Measurements from ENCODE around the gene RALGDS.
"Not testable (repeated sequence)": the region's sequence is repeated elsewhere in the genome, so short reads cannot be mapped to it uniquely, and the experiment has no call there.

RALGDS gene

GRCh38 chr9:133067006-133067405, 54.0 kb downstream of the RALGDS start:
- Mint-ChIP-seq H3K9me3 (no peaks in the 10 kb centered on the region), H3K36me3 (peaks cover 1% of the 10 kb centered on the region)
- CTCF ChIA-PET = interaction anchor here (0.9 to 1.2 kb wide), 2 partner anchors 10 to 18 kb away, joined by 3 read pairs; no protein-coding TSS in a partner anchor

GRCh38 chr9:133066181-133066983, 54.7 kb downstream of the RALGDS start:
- H3K9me3 Mint-ChIP-seq = no peaks in the 10 kb centered on the region

More at GRCh38 chr9:133067006-133067405, 54.0 kb downstream of the RALGDS start:
- H3K4me1 Mint-ChIP-seq = peaks cover 7% of the 10 kb centered on the region
- H3K27me3 Mint-ChIP-seq = no peaks in the 10 kb centered on the region
- H3K27ac Mint-ChIP-seq = no peak overlapping the region
- no peak for DNase-seq
- H3K4me3 Mint-ChIP-seq = no peak overlapping the region

GRCh38 chr9:133065070-133065388, 56.0 kb downstream of the RALGDS start:
- Mint-ChIP-seq H3K36me3 (peaks cover 1% of the 10 kb centered on the region), H3K9me3 (no peaks in the 10 kb centered on the region), H3K4me3 (no peak overlapping the region)

More at GRCh38 chr9:133066181-133066983, 54.7 kb downstream of the RALGDS start:
- no peak overlapping the region for H3K27ac Mint-ChIP-seq
- no peaks in the 10 kb centered on the region for H3K27me3 Mint-ChIP-seq
- CTCF ChIA-PET = interaction anchor here (0.9 kb wide), 1 partner anchor 18 kb away, joined by 3 read pairs; no protein-coding TSS in a partner anchor
- H3K4me1 Mint-ChIP-seq = peaks cover 8% of the 10 kb centered on the region
- DNase-seq = no peak
- H3K4me3 Mint-ChIP-seq = no peak overlapping the region
- peaks cover 1% of the 10 kb centered on the region for H3K36me3 Mint-ChIP-seq

GRCh38 chr9:133064241-133065069, 56.6 kb downstream of the RALGDS start:
- Mint-ChIP-seq H3K4me3 (no peak overlapping the region), H3K4me1 (peaks cover 27% of the 10 kb centered on the region), H3K27ac (no peak overlapping the region), H3K27me3 (no peaks in the 10 kb centered on the region), H3K36me3 (peaks cover 1% of the 10 kb centered on the region), H3K9me3 (no peaks in the 10 kb centered on the region)
- CTCF ChIA-PET = no interaction called here
- DNase-seq = no peak

More at GRCh38 chr9:133065070-133065388, 56.0 kb downstream of the RALGDS start:
- no peak for DNase-seq
- Mint-ChIP-seq H3K27ac (no peak overlapping the region), H3K27me3 (no peaks in the 10 kb centered on the region), H3K4me1 (peaks cover 21% of the 10 kb centered on the region)
- CTCF ChIA-PET = no interaction called here

GRCh38 chr9:133063500-133064231, 57.4 kb downstream of the RALGDS start:
- no peak for DNase-seq
- H3K9me3 Mint-ChIP-seq = no peaks in the 10 kb centered on the region
- peaks cover 4% of the 10 kb centered on the region for H3K36me3 Mint-ChIP-seq
- no peaks in the 10 kb centered on the region for H3K27me3 Mint-ChIP-seq
- H3K27ac Mint-ChIP-seq = no peak overlapping the region
- no peak overlapping the region for H3K4me3 Mint-ChIP-seq
- peaks cover 35% of the 10 kb centered on the region for H3K4me1 Mint-ChIP-seq
- CTCF ChIA-PET = no interaction called here

GRCh38 chr9:133063159-133063499, 57.9 kb downstream of the RALGDS start:
- no peak for DNase-seq
- no peaks in the 10 kb centered on the region for H3K27me3 Mint-ChIP-seq
- CTCF ChIA-PET = no interaction called here
- H3K4me3 Mint-ChIP-seq = no peak overlapping the region
- H3K27ac Mint-ChIP-seq = no peak overlapping the region
- no peaks in the 10 kb centered on the region for H3K9me3 Mint-ChIP-seq
- H3K36me3 Mint-ChIP-seq = peaks cover 10% of the 10 kb centered on the region
- peaks cover 40% of the 10 kb centered on the region for H3K4me1 Mint-ChIP-seq

GRCh38 chr9:133062569-133062968, 58.5 kb downstream of the RALGDS start:
- H3K27me3 Mint-ChIP-seq, H3K27ac Mint-ChIP-seq, H3K9me3 Mint-ChIP-seq, DNase-seq, H3K4me3 Mint-ChIP-seq, CTCF ChIA-PET: not testable (repeated sequence)
- H3K36me3 Mint-ChIP-seq = peaks cover 14% of the 10 kb centered on the region
- H3K4me1 Mint-ChIP-seq = peaks cover 46% of the 10 kb centered on the region

GRCh38 chr9:133061764-133062145, 59.3 kb downstream of the RALGDS start, which contains the start of gene CEL:
Gene CEL (plus strand): TSS chr9:133061981. CDS start chr9:133062003, 22 bp downstream.
- CTCF ChIA-PET, H3K9me3 Mint-ChIP-seq, DNase-seq, H3K4me3 Mint-ChIP-seq, H3K27me3 Mint-ChIP-seq: not testable (repeated sequence)
- peaks cover 14% of the 10 kb centered on the region for H3K36me3 Mint-ChIP-seq
- peaks cover 54% of the 10 kb centered on the region for H3K4me1 Mint-ChIP-seq
- peak within 1 kb of the TSS; percentile 49 for H3K27ac Mint-ChIP-seq

- H3K27me3 Mint-ChIP-seq, H3K9me3 Mint-ChIP-seq, DNase-seq, H3K4me3 Mint-ChIP-seq: not testable (repeated sequence)
- H3K36me3 Mint-ChIP-seq = peaks cover 18% of the 10 kb centered on the region
- H3K4me1 Mint-ChIP-seq = peaks cover 59% of the 10 kb centered on the region
- CTCF ChIA-PET = interaction anchor here (0.7 to 1.3 kb wide), 2 partner anchors 18 to 83 kb away, joined by 3 read pairs; no protein-coding TSS in a partner anchor
- H3K27ac Mint-ChIP-seq = peak overlapping the region; percentile 49
Measured at GRCh38 chr9:133061019-133061763, 59.8 kb downstream of the RALGDS start.

- H3K4me3 Mint-ChIP-seq = peak overlapping the region; percentile 21
- H3K36me3 Mint-ChIP-seq = peaks cover 21% of the 10 kb centered on the region
- no peaks in the 10 kb centered on the region for H3K9me3 Mint-ChIP-seq
- H3K27ac Mint-ChIP-seq = peak overlapping the region; percentile 94
- H3K4me1 Mint-ChIP-seq = peaks cover 65% of the 10 kb centered on the region
- peak; percentile 40 for DNase-seq
- CTCF ChIA-PET = interaction anchor here (0.7 to 1.3 kb wide), 3 partner anchors 12 to 84 kb away, joined by 3 read pairs; no protein-coding TSS in a partner anchor
- no peaks in the 10 kb centered on the region for H3K27me3 Mint-ChIP-seq
Measured at GRCh38 chr9:133060417-133060841, 60.6 kb downstream of the RALGDS start.

- H3K36me3 Mint-ChIP-seq = peaks cover 26% of the 10 kb centered on the region
- peak overlapping the region; percentile 94 for H3K27ac Mint-ChIP-seq
- DNase-seq = peak; percentile 43
- H3K4me3 Mint-ChIP-seq = no peak overlapping the region
- no peaks in the 10 kb centered on the region for H3K27me3 Mint-ChIP-seq
- H3K4me1 Mint-ChIP-seq = peaks cover 67% of the 10 kb centered on the region
- CTCF ChIA-PET = interaction anchor here (1.1 to 1.3 kb wide), 3 partner anchors 11 to 85 kb away, joined by 3 read pairs; no protein-coding TSS in a partner anchor
- H3K9me3 Mint-ChIP-seq = no peaks in the 10 kb centered on the region
Measured at GRCh38 chr9:133059623-133060022, 61.4 kb downstream of the RALGDS start.

- Mint-ChIP-seq H3K4me3 (peak overlapping the region; percentile 26), H3K27me3 (no peaks in the 10 kb centered on the region), H3K9me3 (no peaks in the 10 kb centered on the region), H3K36me3 (peaks cover 32% of the 10 kb centered on the region), H3K4me1 (peaks cover 67% of the 10 kb centered on the region), H3K27ac (peak overlapping the region; percentile 94)
- CTCF ChIA-PET = interaction anchor here (1.3 to 2.7 kb wide), 3 partner anchors 18 to 85 kb away, joined by 3 to 12 read pairs (median 6); no protein-coding TSS in a partner anchor
- peak; percentile 47 for DNase-seq
Measured at GRCh38 chr9:133058550-133059320, 62.3 kb downstream of the RALGDS start.

All from activated naive CD4-positive, alpha-beta T cell treated with anti-CD3 and anti-CD28 coated beads, Interleukin-2, amount 10 ng/mL, durations not matched to agents 7 days and 5 days (primary cell).